Right lobe of liver (tissue), 6 donors: ENCODE data around the gene FNDC3B. TPM values are rescaled to one million over a fixed set of nuclear protein-coding genes. Genes with fewer than 3 reads are reported as not detected.

Source experiments
- ATAC-seq, 4 donors: fragments of 200-7000 bp; cut with Tn5 transposase; one replicate each; pipeline ENCODE4 v1.9.1; 2020; ENCODE audit warnings: mild to moderate bottlenecking in 4 of 4, moderate library complexity in 4 of 4
- DNase-seq, 3 donors: peaks; one replicate each; pipeline ENCODE4 v3.0.0-alpha.2; 2020
- H3K27ac ChIP-seq, 3 donors: fragments of 200-600 bp; one replicate each; pipeline ENCODE4 v1.8.0; 2022
- H3K27me3 ChIP-seq, 2 donors: fragments of 200-600 bp; one replicate each; pipeline ENCODE4 v1.8.0; 2022
- H3K36me3 ChIP-seq, 4 donors: fragments of 200-600 bp; sonication (generic) in 1 of 4; one replicate each; pipeline versions ENCODE4 v1.5.1 to v1.8.0; 2017 to 2022; ENCODE audit warnings: control low read depth in 1 of 4
- H3K4me1 ChIP-seq, 4 donors: fragments of 200-600 bp; sonication (generic) in 1 of 4; one replicate each; pipeline versions ENCODE4 v1.5.1 to v1.8.0; 2017 to 2022; ENCODE audit warnings: control low read depth in 1 of 4
- H3K4me3 ChIP-seq, 3 donors: fragments of 200-600 bp; one replicate each; pipeline ENCODE4 v1.8.0; 2022
- H3K9me3 ChIP-seq, 4 donors: fragments of 200-600 bp; sonication (generic) in 1 of 4; one replicate each; pipeline versions ENCODE4 v1.5.1 to v1.8.0; 2017 to 2022; ENCODE audit warnings: control low read depth in 1 of 4
- CTCF ChIP-seq, 4 donors: fragments of 200-600 bp in 3 of 4; fragments of 450-650 bp in 1 of 4; IDR thresholded peaks; one replicate each; pipeline versions ENCODE4 v1.5.1 to v1.8.0; 2016 to 2022; ENCODE audit warnings: antibody characterized with exemption in 4 of 4, mild to moderate bottlenecking in 2 of 4
- POLR2A ChIP-seq: fragments of 450-650 bp; IDR thresholded peaks from one replicate; pipeline ENCODE4 v1.6.1; 2017; ENCODE audit warnings: antibody characterized with exemption, mild to moderate bottlenecking
- WGBS: methylation state at CpG from one replicate; pipeline ENCODE4 v1.1.6; 2018; ENCODE audit warnings: low coverage, low lambda C conversion rate; ENCODE audit not compliant: insufficient coverage; ENCODE audit errors: missing lambda C conversion rate; 5-methylcytosine and 5-hydroxymethylcytosine counted together
- intact Hi-C, 2 donors: fragments of 100-400 bp; cut with DNase I; formaldehyde crosslinking; loops; one replicate each; pipeline versions ENCODE4 v1.11.2 to v1.14.1; 2022
- total RNA-seq, 6 experiments: library from RNA; depleted of rRNA in 2 of 6; stranded (reverse); fragments of >200 nt in 2 of 6; fragmentation: NEBNext Ultra II Directional in 3 of 6; extraction: Animal tissue kit (Norgen Biotek cat#: 25700) in 3 of 6; gene quantifications; one replicate each; pipeline versions ENCODE4 v1.1.0 to v1.2.4, GENCODE V29; 2016 to 2023
- donor health status: DM: no; HTN: yes; CAD: no.
- donor health status: DM: no; HTN: no; CAD: no.
- donor health status: DM: no; HTN: no; CAD: no.
- donor health status: DM: no; HTN: yes; CAD: no.
- donor health status: DM: no; HTN: yes; CAD: no.

Gene FNDC3B
- total RNA-seq, 6 experiments from 2014 or later, result 40.2 to 184 (median 63.5) TPM

- Histone ChIP-seq H3K27ac (no peak overlapping the region), H3K4me3 (no peak overlapping the region), H3K9me3 (no peaks in the 10 kb centered on the region), H3K4me1 (peaks cover 0 to under 1% (median 0%) of the 10 kb centered on the region in 4 donors), H3K36me3 (peaks cover 0 to 32% (median 8%) of the 10 kb centered on the region in 4 donors), H3K27me3 (no peaks in the 10 kb centered on the region)
- ATAC-seq (no peak), DNase-seq (no peak)
- intact Hi-C loops, result no loop called here
- 89% methylated on average over 4 of the region's 5 CpGs for WGBS
- TF ChIP-seq POLR2A (no peak), CTCF (IDR thresholded peaks at IDR 0.05) (no peak)
Observed at GRCh38 chr3:172113710-172114109, 74.3 kb downstream of the FNDC3B start.

- 100% methylated on average over 1 of the region's 1 CpG for WGBS
- ATAC-seq (no peak), DNase-seq (no peak)
- H3K4me3 ChIP-seq, result no peak overlapping the region
- H3K27me3 ChIP-seq, result no peaks in the 10 kb centered on the region
- no peaks in the 10 kb centered on the region for H3K9me3 ChIP-seq
- no peak for TF ChIP-seq CTCF (IDR thresholded peaks at IDR 0.05)
- TF ChIP-seq POLR2A, result no peak
- H3K27ac ChIP-seq, result no peak overlapping the region
- intact Hi-C loops, result no loop called here
- H3K36me3 ChIP-seq, result peaks cover 0 to 32% (median 8%) of the 10 kb centered on the region in 4 donors
- H3K4me1 ChIP-seq, result peaks cover 0 to 10% (median 0%) of the 10 kb centered on the region in 4 donors
Observed at GRCh38 chr3:172115059-172115458, 75.7 kb downstream of the FNDC3B start.

GRCh38 chr3:172115787-172116186, 76.4 kb downstream of the FNDC3B start:
- WGBS, result 64% methylated on average over 4 of the region's 4 CpGs
- DNase-seq, result no peak
- Histone ChIP-seq H3K4me3 (no peak overlapping the region), H3K9me3 (no peaks in the 10 kb centered on the region), H3K4me1 (peaks cover 0 to 10% (median 0%) of the 10 kb centered on the region in 4 donors), H3K27me3 (no peaks in the 10 kb centered on the region), H3K36me3 (peaks cover 0 to 32% (median 8%) of the 10 kb centered on the region in 4 donors), H3K27ac (no peak overlapping the region)
- intact Hi-C loops, result no loop called here
- TF ChIP-seq CTCF (IDR thresholded peaks at IDR 0.05) (no peak), POLR2A (no peak)
- ATAC-seq, result no peak

- Histone ChIP-seq H3K4me3 (no peak overlapping the region), H3K27ac (no peak overlapping the region), H3K36me3 (peaks cover 0 to 27% (median 6%) of the 10 kb centered on the region in 4 donors), H3K4me1 (peaks cover 0 to 10% (median 0%) of the 10 kb centered on the region in 4 donors), H3K9me3 (no peaks in the 10 kb centered on the region), H3K27me3 (no peaks in the 10 kb centered on the region)
- no peak for DNase-seq
- intact Hi-C loops, result no loop called here
- 51% methylated on average over 4 of the region's 4 CpGs for WGBS
- ATAC-seq, result no peak
- TF ChIP-seq CTCF (IDR thresholded peaks at IDR 0.05), result no peak
- TF ChIP-seq POLR2A, result no peak
Observed at GRCh38 chr3:172118019-172118418, 78.6 kb downstream of the FNDC3B start.
